ENCODE measurements around the gene ITPRIP.

ITPRIP gene

DNA sequence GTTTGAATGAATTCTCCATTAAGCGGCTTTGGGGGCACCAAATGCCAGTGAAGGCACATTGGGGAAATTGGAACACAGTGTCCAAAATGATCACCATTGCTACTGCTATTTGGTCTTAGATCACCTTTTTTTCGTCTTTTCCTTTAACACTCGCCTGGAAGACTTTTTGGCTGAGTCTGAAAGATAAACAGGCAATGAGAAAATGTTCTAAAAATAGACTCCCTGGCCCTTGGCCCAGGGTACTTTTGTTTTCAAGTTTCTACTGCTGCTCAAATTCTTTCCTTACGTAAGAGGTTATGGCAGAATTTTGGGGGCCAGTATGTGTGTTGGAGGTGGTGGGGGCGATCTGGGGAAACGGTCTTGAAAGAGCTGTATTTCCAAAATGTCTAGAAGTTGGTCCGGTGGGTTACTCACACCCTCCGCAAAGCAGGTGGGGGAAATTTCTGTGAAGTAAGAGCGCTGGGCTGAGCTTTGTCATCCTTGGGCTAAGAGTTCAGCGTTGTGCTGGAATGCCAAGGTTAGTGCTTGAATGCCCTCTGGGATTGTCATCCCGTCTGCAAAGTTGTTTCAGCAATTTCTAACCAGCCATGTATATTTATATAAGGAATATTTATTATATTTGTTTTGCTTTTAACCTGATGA, 1.3 kb upstream of the ITPRIP start:
- Histone ChIP-seq H3K27ac (ENCODE audit: low read length) (peak overlapping the region; percentile 96), H3K4me1 (ENCODE audit: control insufficient read depth in 1 of 2, insufficient read depth in 2 of 2, low read length in 2 of 2) (peaks cover 14 to 27% of the 10 kb centered on the region in 2 donors), H3K4me3 (ENCODE audit: low read depth in 1 of 2, low read length in 2 of 2) (peak overlapping the region; percentile 87 to 97), H3K9me3 (ENCODE audit: control insufficient read depth in 1 of 2, low read length in 2 of 2) (no peaks in the 10 kb centered on the region), H3K36me3 (ENCODE audit: control insufficient read depth in 1 of 2, insufficient read depth in 2 of 2, low read length in 2 of 2) (peaks cover 0 to 18% of the 10 kb centered on the region in 2 donors), H3K27me3 (ENCODE audit: low read depth, low read length) (no peaks in the 10 kb centered on the region)

DNA sequence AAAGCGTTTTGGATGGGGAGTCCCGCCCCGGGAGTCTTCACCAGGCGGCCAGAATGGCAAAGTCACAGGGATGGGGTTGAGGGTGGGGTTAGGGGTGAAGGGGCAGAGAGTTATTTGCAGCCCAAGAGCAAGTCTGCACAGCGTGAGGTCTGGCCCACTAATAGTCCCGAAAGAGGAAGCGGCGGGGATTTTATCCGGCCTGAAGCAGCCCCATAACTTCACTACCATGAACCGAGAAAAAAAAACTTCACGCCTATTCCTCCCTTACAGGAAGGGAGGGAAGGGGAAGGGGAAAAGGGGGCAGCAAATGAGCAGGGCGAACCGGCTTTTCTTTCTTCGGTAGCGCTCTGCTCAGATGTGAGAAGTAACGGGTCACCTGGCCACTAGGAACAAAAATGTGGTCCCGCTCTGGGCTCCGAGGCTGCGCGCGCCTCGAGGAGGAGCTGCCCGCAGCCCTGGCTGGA, 712 bp downstream of the ITPRIP start:
- H3K27me3 ChIP-seq (ENCODE audit: low read depth, low read length) = no peaks in the 10 kb centered on the region
- peak overlapping the region; percentile 87 to 97 for H3K4me3 ChIP-seq (ENCODE audit: low read depth in 1 of 2, low read length in 2 of 2)
- H3K27ac ChIP-seq (ENCODE audit: low read length) = peak overlapping the region; percentile 96
- H3K4me1 ChIP-seq (ENCODE audit: control insufficient read depth in 1 of 2, insufficient read depth in 2 of 2, low read length in 2 of 2) = peaks cover 15 to 48% of the 10 kb centered on the region in 2 donors
- peaks cover 0 to 18% of the 10 kb centered on the region in 2 donors for H3K36me3 ChIP-seq (ENCODE audit: control insufficient read depth in 1 of 2, insufficient read depth in 2 of 2, low read length in 2 of 2)
- no peaks in the 10 kb centered on the region for H3K9me3 ChIP-seq (ENCODE audit: control insufficient read depth in 1 of 2, low read length in 2 of 2)

DNA sequence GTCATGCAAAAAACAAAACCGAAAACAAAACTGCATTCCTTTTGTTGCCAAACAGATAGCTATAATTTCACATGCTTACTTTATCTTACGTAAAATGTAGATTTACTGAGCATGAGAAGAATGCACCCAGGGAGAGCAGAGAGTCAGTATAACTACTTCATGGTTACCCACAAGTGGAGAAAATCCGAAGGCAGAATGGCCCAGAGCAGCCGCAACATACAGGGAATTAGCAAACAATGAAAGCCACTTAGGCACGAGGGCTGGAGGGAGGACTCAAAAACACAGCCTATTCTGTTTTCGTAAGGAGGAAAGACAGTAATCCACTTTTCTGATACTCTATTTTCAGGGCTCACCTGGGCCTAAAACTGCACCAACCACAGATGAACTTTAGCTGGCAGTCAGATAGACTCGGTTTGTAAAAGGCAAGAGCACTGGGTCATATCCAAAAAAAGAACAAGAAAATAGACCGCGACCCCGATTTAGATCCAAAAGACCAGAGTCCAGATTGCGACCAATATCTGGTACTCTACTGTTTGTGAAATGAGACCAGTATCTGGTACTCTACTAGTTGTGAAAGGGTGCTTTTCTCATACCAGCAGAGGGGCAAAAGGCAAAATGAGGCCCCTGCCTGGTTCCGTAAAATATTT, 1.3 kb downstream of the ITPRIP start:
- Histone ChIP-seq H3K9me3 (ENCODE audit: control insufficient read depth in 1 of 2, low read length in 2 of 2) (no peaks in the 10 kb centered on the region), H3K27me3 (ENCODE audit: low read depth, low read length) (no peaks in the 10 kb centered on the region), H3K27ac (ENCODE audit: low read length) (peak overlapping the region; percentile 96), H3K4me1 (ENCODE audit: control insufficient read depth in 1 of 2, insufficient read depth in 2 of 2, low read length in 2 of 2) (peaks cover 21 to 54% of the 10 kb centered on the region in 2 donors), H3K36me3 (ENCODE audit: control insufficient read depth in 1 of 2, insufficient read depth in 2 of 2, low read length in 2 of 2) (peaks cover 0 to 18% of the 10 kb centered on the region in 2 donors), H3K4me3 (ENCODE audit: low read depth in 1 of 2, low read length in 2 of 2) (peak overlapping the region; percentile 87 to 97)

DNA sequence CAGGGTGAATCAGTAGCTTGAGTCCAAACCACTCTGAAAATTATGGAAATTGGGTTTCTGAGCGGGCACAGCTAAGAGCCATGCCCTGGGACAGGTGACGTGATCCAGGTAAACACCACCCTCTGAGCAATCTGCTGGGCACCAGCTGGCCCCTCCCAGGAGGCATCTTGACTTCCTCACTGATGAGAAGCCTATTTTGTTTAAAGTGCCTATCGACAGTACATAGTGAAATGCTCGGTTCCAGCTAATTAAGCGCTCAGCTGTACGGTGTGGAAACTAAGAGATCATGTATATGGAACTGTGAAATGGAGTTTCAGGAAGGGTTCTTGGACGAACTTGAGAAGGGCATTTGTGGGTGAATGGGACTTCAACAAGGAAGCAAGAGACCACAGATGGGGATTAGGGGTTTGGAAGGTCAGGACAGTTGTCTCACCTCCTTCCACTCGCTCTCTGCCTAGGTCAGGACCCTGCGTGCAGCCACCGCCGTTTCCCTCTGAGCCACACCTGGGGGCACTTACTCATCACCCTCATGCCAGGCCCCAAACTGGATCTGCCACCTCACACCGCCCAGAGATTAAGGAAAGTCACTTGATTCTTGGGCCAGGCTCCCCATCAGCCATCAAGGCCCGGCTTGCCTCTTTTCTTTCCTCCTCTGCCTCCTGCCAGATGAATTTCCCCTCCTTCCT, 3.2 kb downstream of the ITPRIP start:
- Histone ChIP-seq H3K4me1 (ENCODE audit: control insufficient read depth in 1 of 2, insufficient read depth in 2 of 2, low read length in 2 of 2) (peaks cover 34 to 68% of the 10 kb centered on the region in 2 donors), H3K27ac (ENCODE audit: low read length) (peak overlapping the region; percentile 20), H3K27me3 (ENCODE audit: low read depth, low read length) (no peaks in the 10 kb centered on the region), H3K9me3 (ENCODE audit: control insufficient read depth in 1 of 2, low read length in 2 of 2) (no peaks in the 10 kb centered on the region), H3K36me3 (ENCODE audit: control insufficient read depth in 1 of 2, insufficient read depth in 2 of 2, low read length in 2 of 2) (peaks cover 0 to 27% of the 10 kb centered on the region in 2 donors), H3K4me3 (ENCODE audit: low read depth in 1 of 2, low read length in 2 of 2) (peak overlapping the region in 1 of 2 donors; percentile 44)

DNA sequence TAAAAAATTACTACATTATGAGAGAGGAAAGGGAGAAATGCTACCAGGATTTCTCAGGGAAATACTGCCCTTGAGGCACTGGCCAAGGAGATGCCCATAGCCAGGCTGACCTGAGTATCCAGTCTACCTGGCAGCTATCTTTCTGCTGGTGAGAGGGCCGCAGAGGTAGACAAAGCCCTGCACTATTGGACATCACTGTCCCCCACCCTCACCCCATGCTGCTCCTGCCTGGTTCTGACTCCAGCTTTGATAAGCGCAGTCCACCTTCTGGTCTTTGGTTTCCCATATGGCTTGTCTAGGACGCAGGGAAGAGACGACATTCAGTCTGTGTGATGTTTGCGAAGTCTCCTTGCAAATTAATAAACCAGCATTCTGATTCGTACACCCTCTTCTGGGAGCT, 3.7 kb downstream of the ITPRIP start:
- Histone ChIP-seq H3K36me3 (ENCODE audit: control insufficient read depth in 1 of 2, insufficient read depth in 2 of 2, low read length in 2 of 2) (peaks cover 0 to 30% of the 10 kb centered on the region in 2 donors), H3K4me1 (ENCODE audit: control insufficient read depth in 1 of 2, insufficient read depth in 2 of 2, low read length in 2 of 2) (peaks cover 39 to 72% of the 10 kb centered on the region in 2 donors), H3K9me3 (ENCODE audit: control insufficient read depth in 1 of 2, low read length in 2 of 2) (no peaks in the 10 kb centered on the region), H3K4me3 (ENCODE audit: low read depth in 1 of 2, low read length in 2 of 2) (no peak overlapping the region), H3K27me3 (ENCODE audit: low read depth, low read length) (no peaks in the 10 kb centered on the region), H3K27ac (ENCODE audit: low read length) (no peak overlapping the region)

DNA sequence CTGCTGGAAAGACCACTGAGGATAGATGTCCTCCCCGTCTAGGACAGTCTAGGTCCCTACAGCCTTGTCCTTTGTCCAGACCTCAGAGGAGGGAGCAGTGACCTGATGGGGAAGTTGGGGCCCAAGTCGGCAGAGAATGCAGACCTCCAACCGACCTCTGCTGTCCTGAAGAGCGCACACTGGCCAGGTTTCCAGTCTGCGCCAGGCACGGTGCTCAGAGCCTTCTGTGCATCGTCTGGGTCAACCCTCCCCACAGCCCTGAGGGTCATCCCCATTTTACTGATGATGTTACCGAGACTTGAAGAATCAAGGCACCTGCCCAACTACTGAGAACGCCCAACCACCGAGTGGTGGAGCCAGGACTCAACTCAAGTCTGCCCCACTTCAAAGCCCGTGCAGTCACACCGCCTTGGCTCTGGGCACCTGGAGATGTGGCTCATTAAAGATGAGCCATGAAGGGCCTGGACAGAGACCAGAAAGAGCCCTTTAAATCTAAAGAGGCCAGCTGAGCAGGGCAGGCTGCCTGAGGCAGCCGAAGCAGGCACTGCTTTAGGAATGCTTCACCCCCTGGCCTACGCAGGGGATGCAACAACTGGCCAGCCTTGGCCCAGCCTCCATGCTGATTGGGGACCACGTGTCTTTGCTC, 4.4 kb downstream of the ITPRIP start:
- H3K4me1 ChIP-seq (ENCODE audit: control insufficient read depth in 1 of 2, insufficient read depth in 2 of 2, low read length in 2 of 2) = peaks cover 45 to 79% of the 10 kb centered on the region in 2 donors
- H3K4me3 ChIP-seq (ENCODE audit: low read depth in 1 of 2, low read length in 2 of 2) = no peak overlapping the region
- H3K36me3 ChIP-seq (ENCODE audit: control insufficient read depth in 1 of 2, insufficient read depth in 2 of 2, low read length in 2 of 2) = peaks cover 0 to 26% of the 10 kb centered on the region in 2 donors
- no peaks in the 10 kb centered on the region for H3K9me3 ChIP-seq (ENCODE audit: control insufficient read depth in 1 of 2, low read length in 2 of 2)
- H3K27me3 ChIP-seq (ENCODE audit: low read depth, low read length) = no peaks in the 10 kb centered on the region
- H3K27ac ChIP-seq (ENCODE audit: low read length) = no peak overlapping the region

DNA sequence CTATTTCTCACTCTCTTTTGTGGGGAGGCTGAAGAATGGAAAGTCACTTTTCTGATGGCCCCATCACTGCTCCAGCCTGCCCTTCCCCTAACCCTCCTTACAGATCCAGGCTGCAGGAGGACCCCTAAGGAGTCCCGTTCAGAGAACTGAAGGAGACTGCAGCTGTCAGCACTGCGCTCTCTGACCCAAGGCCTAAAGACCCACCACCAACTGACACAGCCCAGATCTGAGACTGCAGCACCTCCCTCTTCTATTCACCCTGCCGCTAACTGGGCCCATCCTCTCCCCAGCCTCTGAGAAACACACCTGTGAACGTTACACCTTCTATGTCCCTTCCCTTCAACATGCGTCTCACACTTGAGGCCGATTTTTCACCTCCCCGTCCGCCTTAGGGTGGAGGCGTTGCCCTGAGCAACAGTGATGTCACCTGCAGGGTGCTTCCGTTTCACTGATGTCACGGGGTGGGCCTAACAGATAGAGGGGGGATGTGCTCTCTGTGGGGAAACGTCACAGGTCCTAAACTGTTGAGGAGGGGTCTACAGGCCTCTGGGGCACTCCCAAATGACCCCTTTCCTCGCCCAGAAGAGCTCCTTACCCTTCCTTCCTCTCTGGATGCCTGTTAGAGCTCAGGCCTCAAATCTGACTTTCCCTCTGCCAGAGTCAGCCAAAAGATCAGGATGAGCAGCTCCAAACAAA, 5.1 kb downstream of the ITPRIP start:
- Histone ChIP-seq H3K4me1 (ENCODE audit: control insufficient read depth in 1 of 2, insufficient read depth in 2 of 2, low read length in 2 of 2) (peaks cover 51 to 86% of the 10 kb centered on the region in 2 donors), H3K27me3 (ENCODE audit: low read depth, low read length) (no peaks in the 10 kb centered on the region), H3K27ac (ENCODE audit: low read length) (no peak overlapping the region), H3K9me3 (ENCODE audit: control insufficient read depth in 1 of 2, low read length in 2 of 2) (no peaks in the 10 kb centered on the region), H3K36me3 (ENCODE audit: control insufficient read depth in 1 of 2, insufficient read depth in 2 of 2, low read length in 2 of 2) (peaks cover 0 to 25% of the 10 kb centered on the region in 2 donors), H3K4me3 (ENCODE audit: low read depth in 1 of 2, low read length in 2 of 2) (no peak overlapping the region)

DNA sequence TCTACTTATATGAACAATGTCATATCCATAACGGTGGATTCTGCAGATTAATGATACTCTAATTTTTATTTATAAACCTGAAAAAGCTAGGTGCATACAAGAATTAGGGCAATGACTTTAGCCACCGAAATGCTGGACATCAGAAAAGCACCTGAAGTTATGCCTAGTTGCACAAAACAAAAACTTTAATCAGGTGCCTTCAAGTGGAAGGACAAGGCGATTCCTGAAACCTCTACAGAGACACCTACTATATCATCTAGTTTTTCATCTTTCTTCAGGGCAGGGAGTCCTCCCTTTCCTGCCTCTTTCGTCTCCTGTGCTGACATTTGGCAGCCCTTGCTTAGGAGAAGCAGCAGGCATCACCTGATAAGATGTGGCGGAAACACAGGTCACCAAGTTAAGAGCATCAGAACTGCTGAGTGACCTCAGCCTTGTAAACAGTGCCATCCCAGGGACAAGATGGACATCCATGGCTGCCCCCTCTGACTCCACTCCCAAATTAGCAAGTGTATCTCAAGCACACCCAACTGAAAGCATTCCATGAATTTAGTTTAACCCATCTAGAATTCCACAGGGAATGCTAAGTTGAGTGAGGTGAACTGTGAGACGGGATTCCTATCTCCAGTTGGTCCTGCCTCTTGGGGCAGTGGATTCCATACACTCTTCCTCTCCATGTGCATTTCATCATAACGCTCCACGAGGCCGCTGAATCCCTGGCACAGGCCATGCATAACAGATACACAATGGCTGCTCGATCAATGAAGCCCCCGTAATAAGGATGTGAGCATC, 5.8 kb downstream of the ITPRIP start:
- no peak overlapping the region for H3K4me3 ChIP-seq (ENCODE audit: low read depth in 1 of 2, low read length in 2 of 2)
- H3K27me3 ChIP-seq (ENCODE audit: low read depth, low read length) = no peaks in the 10 kb centered on the region
- H3K4me1 ChIP-seq (ENCODE audit: control insufficient read depth in 1 of 2, insufficient read depth in 2 of 2, low read length in 2 of 2) = peaks cover 59 to 93% of the 10 kb centered on the region in 2 donors
- peak overlapping the region; percentile 91 for H3K27ac ChIP-seq (ENCODE audit: low read length)
- peaks cover 0 to 18% of the 10 kb centered on the region in 2 donors for H3K36me3 ChIP-seq (ENCODE audit: control insufficient read depth in 1 of 2, insufficient read depth in 2 of 2, low read length in 2 of 2)
- H3K9me3 ChIP-seq (ENCODE audit: control insufficient read depth in 1 of 2, low read length in 2 of 2) = no peaks in the 10 kb centered on the region

DNA sequence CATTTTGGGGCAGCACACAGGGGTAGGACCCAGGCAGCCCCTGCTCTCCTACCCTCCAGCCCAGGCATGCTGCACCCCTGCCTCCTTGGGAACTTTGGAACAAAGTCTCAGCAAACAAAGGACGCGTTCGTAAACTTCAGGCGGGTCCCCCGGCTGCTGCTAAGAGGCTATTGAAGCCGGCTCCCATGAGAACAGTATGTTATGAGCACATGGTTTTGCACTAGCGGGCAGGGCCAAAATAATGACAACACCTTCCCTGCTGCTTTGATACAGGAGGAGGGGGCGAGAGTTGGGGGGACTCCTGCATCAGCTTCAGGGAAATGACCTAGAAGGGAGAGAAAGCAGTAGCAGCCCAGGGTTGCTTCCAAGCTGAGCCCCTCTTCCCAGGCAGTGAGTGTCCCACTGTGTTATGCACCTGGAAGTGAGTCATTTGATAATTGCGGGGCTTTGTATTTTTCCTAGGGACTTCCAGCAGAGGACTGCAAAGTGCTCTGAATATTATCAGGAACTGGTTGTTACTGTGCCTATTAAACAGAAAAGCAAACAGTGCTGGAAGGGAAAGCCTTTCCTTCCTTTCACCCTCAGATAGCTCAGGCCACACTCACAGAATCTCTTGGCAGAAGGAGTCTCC, 6.9 kb downstream of the ITPRIP start:
- Histone ChIP-seq H3K4me1 (ENCODE audit: control insufficient read depth in 1 of 2, insufficient read depth in 2 of 2, low read length in 2 of 2) (peaks cover 68 to 95% of the 10 kb centered on the region in 2 donors), H3K9me3 (ENCODE audit: control insufficient read depth in 1 of 2, low read length in 2 of 2) (no peaks in the 10 kb centered on the region), H3K36me3 (ENCODE audit: control insufficient read depth in 1 of 2, insufficient read depth in 2 of 2, low read length in 2 of 2) (peaks cover 0 to 18% of the 10 kb centered on the region in 2 donors), H3K27ac (ENCODE audit: low read length) (peak overlapping the region; percentile 91), H3K27me3 (ENCODE audit: low read depth, low read length) (no peaks in the 10 kb centered on the region), H3K4me3 (ENCODE audit: low read depth in 1 of 2, low read length in 2 of 2) (peak overlapping the region; percentile 15 to 22)
